Renal cortex interstitium (tissue), 11 donors: Measurements from ENCODE around the gene CDH23. TPM values are rescaled to one million over a fixed set of nuclear protein-coding genes. Genes with fewer than 3 reads are reported as not detected.

Experiments used
- DNase-seq, 11 donors: peaks; one replicate each; pipeline ENCODE4 v3.0.0-alpha.2; 2013; ENCODE audit warnings: low read depth in 9 of 11, low spot score in 4 of 11; ENCODE audit errors: extremely low read depth in 1 of 11
- polyA plus RNA-seq, 3 donors: library from polyadenylated mRNA; unstranded; fragments of 120-200 nt; gene quantifications; one replicate each; pipeline ENCODE4 v1.2.1, GENCODE V29; 2013; ENCODE audit not compliant: insufficient read length in 3 of 3

CDH23 gene
- polyA plus RNA-seq, 3 donors: 0.78 to 2.1 (median 1.0) TPM

DNA sequence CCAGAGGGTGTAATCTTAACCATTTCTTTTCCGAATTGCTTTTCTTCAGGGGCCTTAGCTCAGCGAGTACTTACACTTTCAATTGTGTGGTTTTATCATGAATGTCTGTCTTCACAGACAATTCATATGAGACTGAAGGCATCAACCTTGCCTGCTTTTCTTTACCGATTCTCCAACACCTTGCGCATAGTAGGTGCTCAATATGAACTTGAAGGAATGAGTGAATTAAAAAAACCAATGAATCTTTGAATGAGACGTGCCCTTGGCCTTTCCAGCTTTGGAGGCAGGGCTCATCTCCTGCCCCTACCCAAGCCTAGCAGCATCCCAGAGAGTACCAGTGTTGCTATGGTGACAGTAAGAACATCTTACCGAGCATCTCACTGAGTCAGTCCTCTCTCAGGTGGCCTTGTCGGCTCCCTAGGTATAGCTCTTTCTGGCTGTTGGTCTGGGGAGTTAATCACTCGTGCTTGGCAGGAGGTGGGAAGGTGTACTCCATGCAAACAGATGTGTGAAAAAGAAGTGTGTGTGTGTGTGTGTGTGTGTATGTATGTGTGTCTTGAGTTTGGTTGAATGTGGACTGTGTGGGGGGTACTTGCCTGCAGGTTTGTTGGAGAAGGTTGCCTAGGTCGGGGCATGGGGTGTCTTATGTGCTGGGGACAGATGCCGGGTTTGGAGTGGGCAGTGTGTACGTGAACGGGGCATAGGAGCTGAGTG lies 215.1 kb downstream of the CDH23 start:
- DNase-seq: no peak

DNA sequence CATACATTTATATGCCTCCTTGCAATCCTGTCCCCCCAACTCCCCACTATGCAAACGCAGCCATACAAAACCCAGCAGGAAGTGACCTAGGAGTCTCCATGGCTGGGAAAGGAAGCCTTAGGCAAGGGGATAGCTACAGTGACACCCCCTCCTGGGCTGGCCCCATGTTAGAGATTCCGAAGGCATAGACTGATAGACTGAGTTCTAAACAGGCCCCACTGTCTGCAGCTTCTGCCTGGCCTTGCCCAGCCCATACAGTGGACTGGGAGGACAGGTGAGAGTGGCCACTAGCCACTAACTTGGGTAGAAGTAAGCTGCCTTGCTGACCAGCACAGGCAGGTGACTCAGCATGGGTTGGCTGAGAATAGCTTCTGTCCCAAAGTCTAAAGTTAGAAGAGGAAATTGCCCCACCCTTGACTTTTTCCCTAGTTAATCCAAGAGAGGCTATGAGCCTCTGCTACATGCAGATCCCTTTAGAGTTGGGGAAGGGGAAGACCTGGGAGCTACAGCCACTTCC lies 216.6 kb downstream of the CDH23 start:
- DNase-seq: no peak

DNA sequence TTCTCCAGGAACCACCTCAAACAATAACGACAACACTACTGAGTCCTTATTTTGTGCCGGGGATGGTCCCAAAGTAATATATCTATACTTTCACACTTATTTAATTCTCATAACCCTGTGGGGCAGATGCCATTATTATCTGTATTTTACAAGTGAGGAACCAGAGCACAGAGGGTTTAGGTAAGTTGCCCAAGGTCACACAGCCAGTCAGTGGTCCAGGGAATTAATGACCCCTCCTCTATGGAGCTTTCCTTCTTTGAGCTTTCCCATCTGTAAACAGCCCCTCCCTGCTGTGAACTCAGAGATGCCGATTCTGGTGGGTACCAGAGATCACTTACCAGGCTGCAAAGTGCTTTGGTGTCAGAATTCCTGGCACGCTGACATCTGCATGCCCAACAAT lies 217.2 kb downstream of the CDH23 start:
- DNase-seq: no peak

DNA sequence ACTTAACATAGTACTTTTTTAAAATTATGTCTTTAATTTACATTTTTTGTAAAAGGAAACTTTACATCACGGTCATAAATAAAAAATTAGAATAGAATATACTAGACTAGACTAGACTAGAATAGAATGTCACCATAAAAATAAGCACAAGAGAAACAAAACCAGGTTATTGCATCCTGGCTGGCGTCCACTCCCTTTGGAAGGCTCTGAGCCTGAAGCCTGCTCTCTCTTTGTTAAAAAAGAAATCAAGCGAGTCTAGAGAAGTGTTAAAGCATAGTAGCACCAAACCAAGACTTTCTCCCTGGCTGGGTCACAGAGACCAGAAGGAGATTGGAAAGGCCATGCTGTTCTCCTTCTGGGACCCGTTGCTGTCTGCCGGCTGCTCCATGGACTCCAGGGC lies 218.2 kb downstream of the CDH23 start:
- no peak for DNase-seq

DNA sequence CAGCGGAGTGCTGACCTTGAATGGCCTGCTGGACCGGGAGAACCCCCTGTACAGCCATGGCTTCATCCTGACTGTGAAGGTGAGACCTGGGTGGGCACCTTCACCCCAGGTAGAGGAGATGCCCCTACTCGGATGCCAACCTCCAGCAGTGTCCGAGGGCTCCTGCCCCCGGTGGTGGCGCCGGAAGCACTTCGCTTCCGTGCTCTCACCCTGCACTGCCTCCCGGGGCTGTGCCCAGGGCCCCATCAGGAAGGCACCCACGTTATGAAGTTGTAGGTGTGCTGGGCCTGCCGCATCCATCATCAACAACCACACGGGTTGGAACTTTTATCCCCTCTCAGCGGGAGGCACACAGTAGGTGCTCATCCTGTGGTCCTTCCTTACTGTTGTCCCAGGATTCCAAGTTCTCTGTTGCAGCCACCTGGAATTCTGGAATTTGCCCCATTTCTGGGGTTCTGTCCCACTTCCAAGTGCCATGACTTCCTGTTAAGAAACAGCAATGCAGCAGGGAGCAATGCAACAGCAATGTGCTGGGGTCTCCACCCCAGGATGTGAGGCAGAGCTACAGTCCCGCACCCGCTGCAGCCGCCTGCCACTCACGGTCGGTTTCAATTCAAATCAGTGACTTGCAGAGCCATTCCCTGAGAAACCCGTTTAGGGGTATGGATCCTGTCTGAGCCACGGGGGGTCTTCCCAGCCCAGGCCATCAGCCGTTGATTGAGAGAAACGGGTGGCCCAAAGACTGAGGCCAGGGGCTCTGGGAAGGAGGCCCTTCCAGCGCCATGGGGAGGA lies 219.0 kb downstream of the CDH23 start:
- no peak for DNase-seq

DNA sequence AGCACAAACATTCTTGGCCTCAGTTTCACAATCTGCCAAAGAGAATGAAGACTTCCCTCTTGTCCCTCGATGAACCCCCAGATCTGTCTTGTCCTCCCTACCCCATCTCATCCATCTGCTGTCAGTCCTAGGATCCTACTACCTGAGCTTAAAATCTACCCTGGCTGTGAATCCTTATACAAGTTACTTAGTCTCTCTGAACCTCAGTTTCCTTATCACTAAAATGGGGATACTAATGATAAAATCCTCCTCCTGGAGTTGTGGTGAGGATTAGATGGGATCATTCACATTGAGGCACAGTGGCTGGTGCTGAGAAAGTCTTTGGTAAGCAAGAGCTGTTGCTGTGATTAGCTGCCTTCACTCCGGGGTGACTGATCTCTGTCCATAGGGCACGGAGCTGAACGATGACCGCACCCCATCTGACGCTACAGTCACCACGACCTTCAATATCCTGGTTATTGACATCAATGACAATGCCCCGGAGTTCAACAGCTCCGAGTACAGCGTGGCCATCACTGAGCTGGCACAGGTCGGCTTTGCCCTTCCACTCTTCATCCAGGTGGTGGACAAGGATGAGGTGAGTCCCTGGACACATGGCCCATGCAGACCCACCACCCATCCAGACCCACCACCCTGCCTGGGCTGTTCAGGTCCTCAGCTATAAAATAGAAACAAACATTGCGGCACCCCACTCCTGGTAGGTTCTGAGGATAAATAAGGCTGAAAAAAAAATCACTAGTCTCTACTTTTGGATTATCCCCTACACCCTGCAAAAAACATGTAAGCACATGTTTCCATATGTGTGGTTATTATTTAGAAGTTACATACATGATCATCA lies 220.3 kb downstream of the CDH23 start:
- no peak for DNase-seq

DNA sequence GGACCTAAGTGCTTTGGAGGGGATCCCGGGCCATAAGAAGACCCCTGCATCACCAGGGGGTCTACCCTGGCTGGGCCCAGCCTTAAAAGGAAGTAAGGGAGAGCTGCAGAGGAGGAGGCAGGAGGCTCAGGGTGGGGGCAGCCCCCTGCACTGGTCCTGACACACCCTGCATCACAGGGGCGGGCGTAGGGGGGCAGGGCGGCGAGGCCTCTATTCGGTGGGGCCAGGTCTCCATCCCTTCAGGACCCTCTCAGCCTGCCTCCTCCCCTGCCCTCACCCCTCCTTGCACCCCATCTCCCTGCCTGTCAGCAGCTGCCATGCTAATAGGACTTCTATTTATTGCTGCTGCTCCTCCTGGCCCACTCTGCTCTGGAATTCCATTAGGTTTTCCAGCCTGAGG lies 221.5 kb downstream of the CDH23 start:
- no peak for DNase-seq

DNA sequence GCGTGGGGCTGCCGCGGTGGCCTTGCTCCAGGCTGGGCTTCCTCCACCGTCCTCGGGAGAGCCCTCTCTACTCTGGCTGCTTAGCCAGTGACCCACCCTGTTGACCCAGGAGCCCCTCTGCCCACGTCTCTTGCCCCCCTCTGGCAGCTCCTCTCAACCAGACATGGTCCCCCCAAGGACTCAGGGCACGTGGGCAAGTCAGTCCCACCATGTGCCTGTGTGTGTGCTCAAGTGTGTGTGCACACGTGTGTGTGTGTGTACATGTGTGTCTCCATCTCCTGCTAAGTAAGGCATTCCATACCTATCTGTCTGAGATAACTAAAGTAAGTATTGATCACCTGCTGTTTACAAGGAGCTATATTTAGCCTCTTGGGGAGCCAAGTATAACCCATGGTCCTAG lies 221.9 kb downstream of the CDH23 start:
- no peak for DNase-seq

DNA sequence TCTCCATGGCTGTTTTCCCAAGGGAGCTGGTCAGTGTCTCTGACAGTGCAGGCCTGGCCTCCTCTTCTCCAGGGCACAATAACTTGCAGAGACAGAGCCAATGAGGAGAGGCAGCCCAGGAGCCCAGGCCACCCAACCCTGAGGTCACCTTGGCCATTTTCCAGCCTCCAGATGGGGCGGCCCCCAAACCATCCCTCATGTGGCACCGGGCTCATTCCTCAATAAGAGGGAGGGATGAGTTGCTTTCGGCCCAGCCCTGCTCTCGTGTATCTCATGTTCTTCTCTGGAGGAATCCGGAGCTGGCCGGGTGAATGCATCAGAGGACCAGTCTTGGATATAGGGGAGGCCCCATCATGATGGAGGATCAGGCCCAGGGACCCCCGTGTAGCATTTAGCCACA lies 223.9 kb downstream of the CDH23 start:
- DNase-seq: no peak

DNA sequence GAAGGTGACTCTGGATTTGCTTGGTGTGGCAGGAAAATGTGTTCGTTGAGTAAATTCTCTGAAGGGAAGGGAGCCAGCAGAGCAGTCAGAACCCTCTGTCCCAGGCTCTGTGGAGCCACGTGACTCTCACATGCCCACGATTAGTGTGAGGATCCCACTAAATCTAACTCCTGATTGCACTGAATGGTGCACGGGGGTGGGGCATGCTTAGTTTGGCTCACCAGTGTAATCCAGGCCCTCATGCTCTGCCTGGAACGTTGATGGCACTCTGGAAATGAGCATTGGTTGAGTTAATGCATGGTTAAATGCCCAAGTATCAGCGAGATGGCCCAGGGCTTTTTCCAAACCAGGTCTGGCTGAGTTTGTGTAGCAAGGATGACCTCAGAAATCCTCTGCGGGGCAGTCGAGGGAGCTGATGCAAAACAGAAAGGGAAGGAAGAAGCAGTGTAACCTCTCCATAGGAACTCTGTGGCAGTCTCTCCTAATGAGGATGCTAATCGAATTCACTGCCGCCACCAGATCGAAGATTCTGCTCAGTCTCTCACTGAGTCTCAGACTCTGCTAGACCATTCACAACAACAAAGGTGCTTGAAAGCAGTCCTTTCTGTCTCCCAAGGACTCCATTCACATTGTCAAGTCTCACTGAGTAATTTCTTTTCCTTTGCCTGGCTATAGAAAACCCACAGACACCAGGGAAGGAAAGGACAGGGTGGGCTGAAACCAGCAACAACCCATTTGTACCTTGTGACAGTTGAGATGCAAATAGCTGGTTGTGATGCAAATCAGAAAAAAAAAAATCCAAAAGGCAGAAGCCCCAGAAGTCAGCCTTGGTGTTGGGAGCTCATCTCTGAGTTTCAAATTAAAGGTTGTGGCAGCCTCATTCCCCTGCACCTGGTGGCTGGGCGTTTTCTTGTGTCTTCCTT lies 224.8 kb downstream of the CDH23 start:
- no peak for DNase-seq

DNA sequence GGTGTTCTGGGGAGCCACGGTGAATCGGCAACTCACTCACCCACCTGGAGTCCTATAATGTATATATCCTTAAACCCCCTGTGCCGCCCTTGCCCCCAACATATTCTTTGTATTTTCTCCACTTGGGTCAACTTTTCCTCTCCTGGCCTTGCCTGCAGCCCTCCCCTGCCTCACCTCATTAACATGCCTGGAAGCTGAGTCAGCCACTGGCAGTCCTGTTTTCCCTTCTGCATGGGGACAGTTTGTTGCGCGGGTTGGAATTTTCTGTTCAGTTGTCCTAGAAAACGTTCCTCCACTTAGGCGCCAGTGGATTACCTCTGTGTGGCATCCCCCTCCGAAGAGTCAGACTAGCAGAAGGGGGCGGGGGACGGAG lies 225.4 kb downstream of the CDH23 start:
- DNase-seq: no peak

DNA sequence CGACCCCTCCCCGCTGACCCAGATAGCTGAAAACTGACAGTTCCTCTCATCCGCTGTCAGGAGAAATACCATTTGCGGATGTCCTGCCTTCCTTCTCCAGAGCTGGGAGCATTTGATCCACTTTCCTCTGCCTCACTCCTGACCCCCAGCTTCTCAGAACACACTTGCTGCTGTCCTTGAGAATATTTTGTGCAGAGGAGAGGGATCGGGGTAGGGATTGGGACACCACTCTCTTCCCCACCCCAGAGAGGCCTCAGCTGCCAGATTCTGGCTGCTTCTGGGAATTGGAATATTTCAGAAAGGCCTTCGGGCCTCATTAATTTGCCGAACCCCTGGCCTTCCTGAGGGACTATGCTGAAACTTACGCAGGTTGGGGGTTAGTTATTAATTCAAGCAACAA lies 225.9 kb downstream of the CDH23 start:
- DNase-seq: no peak

DNA sequence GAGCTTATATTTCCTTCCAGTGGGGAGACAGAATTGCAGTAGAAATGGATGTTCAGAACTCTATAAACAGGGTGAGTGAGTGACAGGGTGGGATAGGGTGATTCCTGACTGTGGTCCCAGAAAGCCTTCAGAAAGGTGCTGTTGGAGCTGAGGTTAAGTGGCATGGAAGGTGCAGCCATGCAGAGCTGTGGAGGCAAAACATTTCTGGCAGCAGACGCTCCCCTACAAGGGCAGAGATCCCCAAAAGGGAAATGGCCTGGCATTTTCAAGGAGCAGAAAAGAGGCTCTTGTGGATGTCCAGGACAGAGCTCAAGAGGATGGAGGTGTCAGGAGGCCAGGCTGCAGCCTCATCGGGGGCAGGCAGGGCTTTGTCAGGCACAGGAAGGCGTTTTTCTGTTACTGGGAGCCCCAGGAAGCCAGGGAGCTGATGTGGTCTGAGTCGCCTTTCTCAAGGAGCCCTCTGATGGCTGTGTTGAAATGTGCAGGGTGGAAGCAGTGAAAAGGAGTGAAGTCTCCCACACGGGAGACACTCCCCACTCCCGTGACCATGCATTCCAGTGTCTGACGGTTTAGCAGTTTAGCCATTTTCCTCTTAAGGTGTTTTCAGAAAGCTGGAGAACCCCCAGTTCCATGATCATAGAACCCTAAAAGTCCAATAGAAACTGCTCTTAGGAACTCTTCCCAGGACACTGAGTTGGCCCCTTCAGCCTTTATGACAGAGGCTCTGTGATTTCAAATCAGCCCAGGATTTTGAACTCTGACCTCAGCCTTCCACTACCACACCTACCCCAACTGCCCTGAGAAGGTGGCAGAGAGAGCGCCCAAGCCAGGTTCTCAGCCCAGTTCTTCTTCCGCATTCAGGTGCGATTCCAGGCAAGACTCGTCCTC lies 226.6 kb downstream of the CDH23 start:
- DNase-seq: no peak

DNA sequence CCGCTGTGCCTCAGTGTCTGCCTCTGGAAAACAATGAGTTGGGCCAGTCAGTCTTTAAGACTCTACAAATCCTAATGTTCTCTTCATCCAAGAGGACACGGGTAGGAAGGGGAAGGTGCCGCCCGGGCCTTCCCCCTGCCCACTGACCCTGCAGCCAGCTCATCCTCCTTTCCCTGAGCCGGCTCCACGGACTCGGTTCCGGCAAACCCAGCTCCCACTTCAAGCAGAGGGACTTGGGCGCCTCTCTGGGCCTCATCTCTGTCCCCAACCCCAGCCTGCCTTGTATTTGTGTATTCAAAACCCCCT lies 227.2 kb downstream of the CDH23 start:
- no peak for DNase-seq

DNA sequence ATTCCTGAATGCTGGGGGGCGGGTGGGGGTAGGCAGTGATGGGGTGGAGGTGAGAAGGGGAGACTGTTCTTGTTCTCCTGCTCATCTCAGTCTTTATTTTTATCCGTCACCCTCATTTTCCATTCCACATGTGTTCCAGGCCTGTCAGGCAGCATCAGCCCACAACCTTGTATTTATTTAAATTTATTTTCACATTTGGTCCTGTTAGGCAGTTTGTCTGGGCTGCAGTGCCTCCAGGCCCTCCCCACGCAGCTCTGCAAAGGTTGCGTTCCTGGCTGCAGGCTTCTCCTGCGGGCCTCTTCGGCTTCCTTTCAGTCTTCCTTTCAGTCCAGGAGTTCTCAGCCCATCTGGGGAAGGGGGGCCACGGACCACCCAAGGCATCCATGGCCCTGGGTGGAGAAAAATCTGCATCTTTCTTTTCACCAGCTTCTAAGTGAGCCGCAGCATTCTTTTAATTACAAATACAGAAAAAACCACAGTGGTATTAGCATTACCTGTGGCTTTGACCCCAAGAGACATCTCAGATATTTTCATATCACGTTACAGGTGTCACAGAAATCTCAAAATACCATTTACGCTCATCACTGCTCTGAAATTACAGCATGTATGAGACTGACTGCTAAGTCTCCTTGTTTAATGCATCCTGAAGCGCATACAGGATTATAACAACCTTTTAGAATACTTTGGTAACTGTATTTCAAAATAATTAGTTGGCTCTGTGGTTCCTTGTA lies 228.9 kb downstream of the CDH23 start:
- DNase-seq: no peak

DNA sequence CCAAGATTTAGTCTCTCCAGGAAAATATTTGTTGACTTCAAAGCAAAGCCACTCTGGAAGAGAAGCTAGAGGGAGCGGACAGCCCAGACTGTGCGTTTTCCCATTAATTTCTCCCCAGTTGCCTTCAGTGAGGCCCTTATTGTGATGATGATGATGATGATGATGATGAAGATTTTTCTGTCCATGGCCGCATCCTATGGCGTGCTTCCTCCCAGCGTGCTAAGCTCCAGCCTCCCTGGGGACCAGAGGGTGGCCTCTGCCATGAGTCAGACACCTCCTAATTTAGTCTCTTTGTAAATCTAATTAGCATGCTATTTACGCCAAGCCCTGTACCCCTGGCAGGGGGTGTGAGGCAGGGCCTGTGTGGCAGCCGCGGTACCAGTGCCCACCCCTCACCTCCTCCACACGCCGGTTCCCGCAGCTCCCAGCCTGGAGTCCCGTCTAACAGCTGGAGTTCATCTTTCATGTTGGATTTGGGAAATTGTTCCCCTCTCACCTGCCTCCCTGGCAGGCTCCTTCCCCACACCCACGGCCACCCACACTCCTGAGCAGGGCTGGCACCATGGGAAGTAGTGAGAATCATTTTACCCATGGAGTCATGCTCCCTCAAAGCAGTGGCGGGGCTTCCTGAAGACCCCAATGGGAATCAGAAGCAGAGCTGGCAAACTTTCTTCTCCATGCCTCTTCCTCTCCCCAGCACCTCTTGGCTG lies 230.7 kb downstream of the CDH23 start:
- no peak for DNase-seq

DNA sequence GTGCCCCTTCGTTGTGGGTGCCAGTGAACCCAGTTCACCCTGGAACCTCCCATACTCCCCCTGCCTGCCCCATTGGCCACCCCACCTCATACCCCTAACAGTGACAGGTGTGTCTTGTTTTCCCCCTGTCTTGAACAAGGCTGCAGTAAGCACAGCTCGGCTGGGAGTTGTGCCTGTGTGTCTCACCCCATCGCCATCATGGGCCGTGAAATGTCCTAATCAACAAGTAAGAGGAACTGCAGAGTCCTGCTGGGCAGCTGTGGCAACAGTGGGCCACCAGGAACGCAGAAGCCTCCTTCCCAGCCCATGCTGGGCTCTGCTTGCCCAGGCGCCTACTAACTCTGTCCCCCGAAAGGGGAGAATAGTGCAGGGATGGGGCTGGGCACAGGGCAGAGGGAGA lies 231.2 kb downstream of the CDH23 start:
- DNase-seq: no peak
